GM23338 (cell line): ENCODE results near the gene SULT1B1. TPM values are rescaled to one million over a fixed set of nuclear protein-coding genes. Genes with fewer than 3 reads are reported as not detected.

Source experiments
- ATAC-seq: fragments of 200-7000 bp; cut with Tn5 transposase; 3 replicates; pipeline ENCODE4 v1.9.1; 2020
- DNase-seq: peaks from one replicate; pipeline ENCODE4 v3.0.0-alpha.2; 2015; ENCODE audit warnings: low spot score
- H2AFZ ChIP-seq: fragments of 200-600 bp; sonication (generic); 2 replicates; pipeline ENCODE4 v1.8.0; 2016; ENCODE audit warnings: antibody characterized with exemption, mild to moderate bottlenecking, moderate library complexity
- H3F3A ChIP-seq: fragments of 200-600 bp; sonication (generic); replicated peaks from 2 replicates; pipeline ENCODE4 v1.8.0; 2017; ENCODE audit warnings: antibody characterized with exemption, mixed run types, low read depth
- H3K27ac ChIP-seq: fragments of 200-600 bp; sonication (generic); 2 replicates; pipeline ENCODE4 v1.6.1; 2016; ENCODE audit warnings: low read depth
- H3K27me3 ChIP-seq: fragments of 200-600 bp; sonication (generic); 2 replicates; pipeline ENCODE4 v1.8.0; 2016; ENCODE audit warnings: mild to moderate bottlenecking, mixed run types, moderate library complexity; ENCODE audit not compliant: insufficient read depth
- H3K36me3 ChIP-seq: fragments of 200-600 bp; sonication (generic); 2 replicates; pipeline ENCODE4 v1.8.0; 2016; ENCODE audit warnings: mild to moderate bottlenecking; ENCODE audit not compliant: insufficient read depth
- H3K4me1 ChIP-seq: fragments of 200-600 bp; sonication (generic); 2 replicates; pipeline ENCODE4 v1.8.0; 2016; ENCODE audit warnings: mild to moderate bottlenecking, moderate library complexity; ENCODE audit not compliant: insufficient read depth
- H3K4me2 ChIP-seq: fragments of 200-600 bp; sonication (generic); 2 replicates; pipeline ENCODE4 v1.7.1; 2017; ENCODE audit warnings: mixed run types
- H3K4me3 ChIP-seq: fragments of 200-600 bp; sonication (generic); 2 replicates; pipeline ENCODE4 v1.6.1; 2016; ENCODE audit warnings: mixed run types
- H3K79me2 ChIP-seq: fragments of 200-600 bp; sonication (generic); replicated peaks from 2 replicates; pipeline ENCODE4 v1.8.0; 2017; ENCODE audit warnings: mild to moderate bottlenecking; ENCODE audit not compliant: insufficient read depth
- H3K9me2 ChIP-seq: fragments of 200-600 bp; sonication (generic); 2 replicates; pipeline ENCODE4 v1.8.0; 2017; ENCODE audit not compliant: insufficient read depth
- H4K20me1 ChIP-seq: fragments of 200-600 bp; sonication (generic); replicated peaks from 2 replicates; pipeline ENCODE4 v1.8.0; 2017; ENCODE audit warnings: mild to moderate bottlenecking; ENCODE audit not compliant: insufficient read depth
- H3K27ac Mint-ChIP-seq: 2 replicates; pipeline ENCODE4 v1.8.0; 2020; ENCODE audit warnings: inconsistent platforms, mild to moderate bottlenecking, moderate library complexity, mixed read lengths
- H3K27me3 Mint-ChIP-seq: 3 replicates; pipeline ENCODE4 v1.8.0; 2022; ENCODE audit warnings: low read depth, mild to moderate bottlenecking, moderate library complexity, mixed read lengths, inconsistent platforms; ENCODE audit not compliant: insufficient read depth, poor library complexity
- H3K36me3 Mint-ChIP-seq: 3 replicates; pipeline ENCODE4 v1.8.0; 2021; ENCODE audit warnings: low read depth, mild to moderate bottlenecking, inconsistent platforms, moderate library complexity, mixed read lengths
- H3K4me1 Mint-ChIP-seq: 3 replicates; pipeline ENCODE4 v1.8.0; 2020; ENCODE audit warnings: mild to moderate bottlenecking, inconsistent platforms, mixed read lengths
- H3K4me3 Mint-ChIP-seq: 3 replicates; pipeline ENCODE4 v1.8.0; 2021; ENCODE audit warnings: moderate library complexity, mild to moderate bottlenecking, inconsistent platforms, mixed read lengths
- H3K9me3 Mint-ChIP-seq: 3 replicates; pipeline ENCODE4 v1.8.0; 2020; ENCODE audit warnings: moderate library complexity, mild to moderate bottlenecking, inconsistent platforms, mixed read lengths
- CREB1 ChIP-seq: fragments of 250-450 bp; sonication (Bioruptor Pico); IDR thresholded peaks from 2 replicates; pipeline ENCODE4 v1.5.0; 2020; ENCODE audit warnings: low read depth, mild to moderate bottlenecking, moderate library complexity
- EZH2 ChIP-seq: fragments of 200-600 bp; sonication (generic); IDR thresholded peaks from one replicate; pipeline ENCODE4 v1.8.0; 2017; ENCODE audit warnings: antibody characterized with exemption, mild to moderate bottlenecking, low read depth; ENCODE audit not compliant: unreplicated experiment
- EZH2phosphoT487 ChIP-seq: fragments of 200-600 bp; sonication (generic); IDR thresholded peaks from one replicate; pipeline ENCODE4 v1.8.1; 2018; ENCODE audit warnings: antibody characterized with exemption; ENCODE audit not compliant: unreplicated experiment
- JUNB ChIP-seq: IDR thresholded peaks from one replicate; pipeline ENCODE4 v1.6.1; 2016; ENCODE audit warnings: antibody characterized with exemption; ENCODE audit not compliant: unreplicated experiment
- NANOG ChIP-seq: IDR thresholded peaks from 2 replicates; pipeline ENCODE4 v1.6.1; 2016; ENCODE audit warnings: antibody characterized with exemption, borderline replicate concordance
- POLR2AphosphoS5 ChIP-seq: IDR thresholded peaks from 2 replicates; pipeline ENCODE4 v1.6.1; 2016; ENCODE audit warnings: antibody characterized with exemption, low read depth
- REST ChIP-seq: IDR thresholded peaks from one replicate; pipeline ENCODE4 v1.6.1; 2018; ENCODE audit warnings: antibody characterized with exemption; ENCODE audit not compliant: unreplicated experiment
- STAT1 ChIP-seq: IDR thresholded peaks from one replicate; pipeline ENCODE4 v1.6.1; 2016; ENCODE audit warnings: antibody characterized with exemption; ENCODE audit not compliant: unreplicated experiment
- ZNF114 ChIP-seq: fragments of 250-450 bp; sonication (Bioruptor Pico); IDR thresholded peaks from 2 replicates; pipeline ENCODE4 v1.5.0; 2020; ENCODE audit warnings: mild to moderate bottlenecking, moderate library complexity
- ZNF331 ChIP-seq: fragments of 250-450 bp; sonication (Bioruptor Pico); IDR thresholded peaks from 2 replicates; pipeline ENCODE4 v1.5.0; 2020; ENCODE audit warnings: low read depth, mild to moderate bottlenecking, moderate library complexity
- ZNF462 ChIP-seq: fragments of 250-450 bp; sonication (Bioruptor Pico); IDR thresholded peaks from 2 replicates; pipeline ENCODE4 v1.5.0; 2020; ENCODE audit warnings: mild to moderate bottlenecking, moderate library complexity
- polyA plus RNA-seq: library from polyadenylated mRNA; unstranded; fragments of >200 nt; fragmentation: Nextera tagmentation; extraction: Ambion mirVana; gene quantifications from 2 replicates; pipeline ENCODE4 v1.2.1, GENCODE V29; 2016
- total RNA-seq: library from RNA; depleted of rRNA; stranded (reverse); fragments of >200 nt; shearing (Covaris generic); gene quantifications from 2 replicates; pipeline ENCODE4 v1.2.3, GENCODE V29; 2014
- TF ChIP-seq, protein P1 (sequence below): IDR thresholded peaks from 2 replicates; pipeline ENCODE4 v1.6.1; 2016; ENCODE audit warnings: antibody characterized with exemption
- TF ChIP-seq, protein P2 (sequence below), 2 experiments: fragments of 200-600 bp in 1 of 2; sonication (generic) in 1 of 2; conservative IDR thresholded peaks; 2 replicates each; pipeline versions ENCODE4 v1.5.1 to v1.6.1; 2016 to 2017; ENCODE audit warnings: antibody characterized with exemption in 2 of 2, low read depth in 2 of 2, mild to moderate bottlenecking in 2 of 2, moderate library complexity in 1 of 2

SULT1B1 gene
- total and polyA plus RNA-seq, 2 experiments from 2014 or later = not detected

DNA sequence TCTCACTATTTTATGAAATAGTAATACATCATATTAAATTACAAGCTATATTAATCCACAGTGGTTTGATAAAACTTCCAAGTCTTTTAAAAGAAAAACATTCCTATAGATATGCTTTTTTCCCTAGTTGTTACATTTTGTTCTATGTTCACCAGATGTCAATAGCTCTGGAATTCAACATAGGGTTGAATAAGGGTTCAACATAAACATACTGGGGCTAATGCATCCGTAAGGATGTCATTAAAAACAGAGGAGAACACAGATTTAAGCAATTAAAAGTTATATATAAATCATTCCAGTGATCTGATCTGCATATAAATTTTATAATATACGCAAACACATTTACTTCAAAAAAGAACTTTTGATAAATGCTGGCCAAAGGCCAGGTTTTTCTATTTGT lies 32.5 kb downstream of the SULT1B1 start:
- H3K9me3 Mint-ChIP-seq = peaks cover 2% of the 10 kb centered on the region; the same call in 1 of the 3 replicates
- Histone ChIP-seq H3K4me2 (no peak overlapping the region), H3K27me3 (no peaks in the 10 kb centered on the region), H3K36me3 (no peaks in the 10 kb centered on the region), H3K27ac (no peak overlapping the region), H3K4me3 (no peak overlapping the region), H3K4me1 (no peaks in the 10 kb centered on the region; the same call in 1 of the 2 replicates), H2AFZ (no peak overlapping the region), H3K79me2 (no peaks in the 10 kb centered on the region), H3F3A (no peaks in the 10 kb centered on the region), H4K20me1 (no peaks in the 10 kb centered on the region), H3K9me2 (no peaks in the 10 kb centered on the region)
- no peak overlapping the region for H3K27ac Mint-ChIP-seq
- no peaks in the 10 kb centered on the region; the same call in 2 of the 3 replicates for H3K36me3 Mint-ChIP-seq
- DNase-seq = no peak
- H3K4me3 Mint-ChIP-seq = no peak overlapping the region
- peaks cover under 1% of the 10 kb centered on the region for H3K27me3 Mint-ChIP-seq
- TF ChIP-seq, protein P1, sequence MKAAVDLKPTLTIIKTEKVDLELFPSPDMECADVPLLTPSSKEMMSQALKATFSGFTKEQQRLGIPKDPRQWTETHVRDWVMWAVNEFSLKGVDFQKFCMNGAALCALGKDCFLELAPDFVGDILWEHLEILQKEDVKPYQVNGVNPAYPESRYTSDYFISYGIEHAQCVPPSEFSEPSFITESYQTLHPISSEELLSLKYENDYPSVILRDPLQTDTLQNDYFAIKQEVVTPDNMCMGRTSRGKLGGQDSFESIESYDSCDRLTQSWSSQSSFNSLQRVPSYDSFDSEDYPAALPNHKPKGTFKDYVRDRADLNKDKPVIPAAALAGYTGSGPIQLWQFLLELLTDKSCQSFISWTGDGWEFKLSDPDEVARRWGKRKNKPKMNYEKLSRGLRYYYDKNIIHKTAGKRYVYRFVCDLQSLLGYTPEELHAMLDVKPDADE = no peak
- TF ChIP-seq EZH2phosphoT487 = no peak
- no peak for TF ChIP-seq ZNF114
- TF ChIP-seq POLR2AphosphoS5 = no peak
- TF ChIP-seq STAT1 = no peak
- no peak for TF ChIP-seq JUNB
- TF ChIP-seq NANOG = no peak
- TF ChIP-seq, protein P2, sequence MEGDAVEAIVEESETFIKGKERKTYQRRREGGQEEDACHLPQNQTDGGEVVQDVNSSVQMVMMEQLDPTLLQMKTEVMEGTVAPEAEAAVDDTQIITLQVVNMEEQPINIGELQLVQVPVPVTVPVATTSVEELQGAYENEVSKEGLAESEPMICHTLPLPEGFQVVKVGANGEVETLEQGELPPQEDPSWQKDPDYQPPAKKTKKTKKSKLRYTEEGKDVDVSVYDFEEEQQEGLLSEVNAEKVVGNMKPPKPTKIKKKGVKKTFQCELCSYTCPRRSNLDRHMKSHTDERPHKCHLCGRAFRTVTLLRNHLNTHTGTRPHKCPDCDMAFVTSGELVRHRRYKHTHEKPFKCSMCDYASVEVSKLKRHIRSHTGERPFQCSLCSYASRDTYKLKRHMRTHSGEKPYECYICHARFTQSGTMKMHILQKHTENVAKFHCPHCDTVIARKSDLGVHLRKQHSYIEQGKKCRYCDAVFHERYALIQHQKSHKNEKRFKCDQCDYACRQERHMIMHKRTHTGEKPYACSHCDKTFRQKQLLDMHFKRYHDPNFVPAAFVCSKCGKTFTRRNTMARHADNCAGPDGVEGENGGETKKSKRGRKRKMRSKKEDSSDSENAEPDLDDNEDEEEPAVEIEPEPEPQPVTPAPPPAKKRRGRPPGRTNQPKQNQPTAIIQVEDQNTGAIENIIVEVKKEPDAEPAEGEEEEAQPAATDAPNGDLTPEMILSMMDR (conservative IDR thresholded peaks at IDR 0.05; ENCODE audit: low read depth in 2 of 2) = no peak
- no peak for TF ChIP-seq CREB1 (CRISPR knock-in tag)
- TF ChIP-seq ZNF462 = no peak
- no peak for TF ChIP-seq ZNF331 (CRISPR knock-in tag)
- no peak for TF ChIP-seq REST
- TF ChIP-seq EZH2 = no peak
- ATAC-seq = no peak
- peaks cover 5% of the 10 kb centered on the region; the same call in 2 of the 3 replicates for H3K4me1 Mint-ChIP-seq
